CD4-positive, alpha-beta T cell (primary cell): ENCODE measurements around the gene MBD5. TPM values are rescaled to one million over a fixed set of nuclear protein-coding genes. Genes with fewer than 3 reads are reported as not detected.

Source experiments
- ATAC-seq: fragments of 200-7000 bp; cut with Tn5 transposase; one replicate; pipeline ENCODE4 v1.10.0; 2022; ENCODE audit warnings: mild to moderate bottlenecking; ENCODE audit not compliant: poor library complexity
- CTCF ChIA-PET: fragments of 350-600 bp; sonication (Branson Sonifier 250); formaldehyde crosslinking; loops from one replicate; lab custom pipeline; 2021; ENCODE audit warnings: antibody characterized with exemption, inconsistent platforms; lab: Charles Lee
- POLR2A ChIA-PET: fragments of 350-600 bp; sonication (Branson Sonifier 250); formaldehyde crosslinking; loops from one replicate; lab custom pipeline; 2021; ENCODE audit warnings: antibody characterized with exemption, inconsistent platforms; lab: Charles Lee
- DNase-seq, 14 experiments: peaks; one replicate each; pipeline ENCODE4 v3.0.0-alpha.2; 2013 to 2020; ENCODE audit warnings: mixed read lengths in 2 of 14
- H3K27ac ChIP-seq, 2 donors: one replicate each; pipeline versions ENCODE4 v1.5.1 to v1.7.0; 2013; ENCODE audit warnings: low read length in 2 of 2, low read depth in 1 of 2, mild to moderate bottlenecking in 1 of 2
- H3K27me3 ChIP-seq, 2 experiments: 1 replicate in 1 of 2; 2 replicates in 1 of 2; pipeline versions ENCODE4 v1.6.1 to v1.7.0; 2013; ENCODE audit warnings: low read length in 2 of 2, control low read depth in 1 of 2, mild to moderate bottlenecking in 1 of 2, moderate library complexity in 1 of 2; ENCODE audit not compliant: insufficient read depth in 2 of 2, control insufficient read depth in 1 of 2
- H3K36me3 ChIP-seq: one replicate; pipeline ENCODE4 v1.6.1; 2013; ENCODE audit warnings: low read length, control low read depth; ENCODE audit not compliant: insufficient read depth
- H3K4me1 ChIP-seq: one replicate; pipeline ENCODE4 v1.6.1; 2013; ENCODE audit warnings: low read length, control low read depth; ENCODE audit not compliant: insufficient read depth
- H3K4me3 ChIP-seq: one replicate; pipeline ENCODE4 v1.5.1; 2013; ENCODE audit warnings: mild to moderate bottlenecking, low read length, moderate library complexity
- H3K9me3 ChIP-seq, 2 experiments: 1 replicate in 1 of 2; 2 replicates in 1 of 2; pipeline versions ENCODE4 v1.6.1 to v1.7.0; 2013; ENCODE audit warnings: low read length in 2 of 2, mild to moderate bottlenecking in 2 of 2, control low read depth in 1 of 2, moderate library complexity in 1 of 2; ENCODE audit not compliant: control insufficient read depth in 1 of 2, insufficient read depth in 1 of 2
- H3K27ac Mint-ChIP-seq: one replicate; pipeline ENCODE4 v1.8.0; 2020; ENCODE audit warnings: mixed read lengths
- H3K27me3 Mint-ChIP-seq: one replicate; pipeline ENCODE4 v1.8.0; 2021; ENCODE audit warnings: mixed read lengths
- H3K36me3 Mint-ChIP-seq: one replicate; pipeline ENCODE4 v1.8.0; 2021; ENCODE audit warnings: low read depth, mixed read lengths
- H3K4me1 Mint-ChIP-seq: one replicate; pipeline ENCODE4 v1.8.0; 2021; ENCODE audit warnings: low read depth, mixed read lengths
- H3K4me3 Mint-ChIP-seq: one replicate; pipeline ENCODE4 v1.8.0; 2020; ENCODE audit warnings: mild to moderate bottlenecking, mixed read lengths
- H3K9me3 Mint-ChIP-seq: one replicate; pipeline ENCODE4 v1.8.0; 2020; ENCODE audit warnings: mixed read lengths
- intact Hi-C, 2 experiments: fragments of 100-400 bp; cut with DNase I in 1 of 2; cut with micrococcal nuclease in 1 of 2; formaldehyde crosslinking; loops; one replicate each; pipeline versions ENCODE4 v1.15.1 to v1.9.0; 2023 to 2025; cut with DNase I, micrococcal nuclease
- total RNA-seq, 174 experiments: library from RNA in 2 of 174; stranded (reverse) in 2 of 174; gene quantifications; one replicate each; pipeline ENCODE4 v1.2.3 and lab custom pipeline; 2021 to 2026
- TF ChIP-seq, protein P1 (sequence below): fragments of 200-600 bp; IDR thresholded peaks from one replicate; pipeline ENCODE4 v1.8.0; 2022; ENCODE audit warnings: antibody characterized with exemption, mild to moderate bottlenecking

Gene MBD5
- total RNA-seq, 2 experiments from 2014 or later = 49.8 to 52.9 TPM

DNA sequence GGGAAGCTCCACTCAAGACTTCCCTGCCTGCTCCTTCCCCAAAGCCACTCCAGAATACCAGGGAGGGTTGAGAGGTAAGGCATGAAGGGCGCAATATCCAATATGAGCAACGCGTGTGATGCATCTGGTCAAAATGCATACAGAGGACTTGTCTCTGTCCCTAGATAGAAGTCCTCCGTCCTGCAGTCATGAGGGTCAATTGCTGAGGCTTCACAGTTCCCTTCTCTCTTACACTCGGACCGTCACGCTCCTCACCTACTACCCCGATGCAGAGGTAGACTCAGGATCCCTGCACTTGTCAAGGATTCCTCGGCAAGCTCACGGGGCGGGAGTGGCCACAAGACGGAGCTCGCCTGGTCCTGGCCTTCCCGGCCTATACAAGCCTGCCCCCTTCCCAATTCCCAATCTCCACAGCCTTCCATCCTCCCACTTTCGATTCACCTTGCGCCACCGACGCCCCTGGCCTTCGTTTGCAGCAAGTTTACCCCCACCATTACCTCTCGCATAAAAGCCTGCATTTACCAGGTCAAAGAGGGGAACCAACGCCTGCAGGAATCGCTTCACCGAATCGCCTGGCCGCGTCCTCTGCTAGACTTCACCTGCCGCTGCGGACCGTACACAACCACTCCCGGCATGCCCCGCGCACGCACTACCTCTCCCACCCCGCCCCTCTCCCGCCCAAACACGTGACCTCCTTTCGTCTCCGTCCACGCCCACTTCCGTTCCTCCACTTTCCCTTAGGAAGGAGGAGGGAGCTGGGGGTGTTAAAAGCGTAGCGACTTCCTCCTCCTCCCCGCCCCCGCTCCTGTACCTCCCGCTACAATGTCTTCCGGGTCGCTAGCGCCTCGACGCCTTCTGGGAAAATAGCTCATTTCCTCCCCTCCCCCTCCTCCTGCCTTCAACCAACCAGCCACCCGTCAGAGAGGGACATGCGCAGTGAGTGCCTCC lies 506 bp upstream of the MBD5 start, which contains the start of gene ORC4:
TSS of gene ORC4 (minus strand) at position 627 of the 948 bp plus-strand sequence. CDS start 44,779 bp downstream, outside the sequence.
- peak; percentile 89 for ATAC-seq
- H3K27me3 Mint-ChIP-seq = no peaks in the 10 kb centered on the region
- TF ChIP-seq, protein P1, sequence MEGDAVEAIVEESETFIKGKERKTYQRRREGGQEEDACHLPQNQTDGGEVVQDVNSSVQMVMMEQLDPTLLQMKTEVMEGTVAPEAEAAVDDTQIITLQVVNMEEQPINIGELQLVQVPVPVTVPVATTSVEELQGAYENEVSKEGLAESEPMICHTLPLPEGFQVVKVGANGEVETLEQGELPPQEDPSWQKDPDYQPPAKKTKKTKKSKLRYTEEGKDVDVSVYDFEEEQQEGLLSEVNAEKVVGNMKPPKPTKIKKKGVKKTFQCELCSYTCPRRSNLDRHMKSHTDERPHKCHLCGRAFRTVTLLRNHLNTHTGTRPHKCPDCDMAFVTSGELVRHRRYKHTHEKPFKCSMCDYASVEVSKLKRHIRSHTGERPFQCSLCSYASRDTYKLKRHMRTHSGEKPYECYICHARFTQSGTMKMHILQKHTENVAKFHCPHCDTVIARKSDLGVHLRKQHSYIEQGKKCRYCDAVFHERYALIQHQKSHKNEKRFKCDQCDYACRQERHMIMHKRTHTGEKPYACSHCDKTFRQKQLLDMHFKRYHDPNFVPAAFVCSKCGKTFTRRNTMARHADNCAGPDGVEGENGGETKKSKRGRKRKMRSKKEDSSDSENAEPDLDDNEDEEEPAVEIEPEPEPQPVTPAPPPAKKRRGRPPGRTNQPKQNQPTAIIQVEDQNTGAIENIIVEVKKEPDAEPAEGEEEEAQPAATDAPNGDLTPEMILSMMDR = no peak
- peaks cover 82% of the 10 kb centered on the region for H3K4me1 Mint-ChIP-seq
- H3K4me3 Mint-ChIP-seq = peak within 1 kb of the TSS; percentile 93
- H3K4me1 ChIP-seq = peaks cover 17% of the 10 kb centered on the region
- H3K27me3 ChIP-seq = no peaks in the 10 kb centered on the region
- H3K9me3 Mint-ChIP-seq = no peaks in the 10 kb centered on the region
- peaks cover 34% of the 10 kb centered on the region for H3K36me3 Mint-ChIP-seq
- ChIA-PET POLR2A (interaction anchor here (0.6 to 5.4 kb wide), 24 partner anchors 9 to 1567 kb away, joined by 3 to 106 read pairs (median 4); partner anchors contain the start of genes EPC2, KIF5C and MMADHC), CTCF (interaction anchor here (0.8 to 1.9 kb wide), 3 partner anchors 9 to 489 kb away, joined by 3 to 9 read pairs (median 7); no protein-coding TSS in a partner anchor)
- peak within 1 kb of the TSS; percentile 87 for H3K27ac Mint-ChIP-seq
- H3K36me3 ChIP-seq = peaks cover 3% of the 10 kb centered on the region
- peak within 1 kb of the TSS; percentile 86 to 94 for H3K27ac ChIP-seq
- intact Hi-C loops = loop anchor here (1.0 to 10.0 kb wide), 7 partner anchors 173 to 1567 kb away; partner anchors contain the start of genes KIF5C (in 2 of the 2), ACVR2A (in 1 of the 2) and MMADHC (in 1 of the 2)
- DNase-seq = peak; percentile 90 to 100 (median 97)
- H3K9me3 ChIP-seq = no peaks in the 10 kb centered on the region
- H3K4me3 ChIP-seq = peak within 1 kb of the TSS; percentile 90

DNA sequence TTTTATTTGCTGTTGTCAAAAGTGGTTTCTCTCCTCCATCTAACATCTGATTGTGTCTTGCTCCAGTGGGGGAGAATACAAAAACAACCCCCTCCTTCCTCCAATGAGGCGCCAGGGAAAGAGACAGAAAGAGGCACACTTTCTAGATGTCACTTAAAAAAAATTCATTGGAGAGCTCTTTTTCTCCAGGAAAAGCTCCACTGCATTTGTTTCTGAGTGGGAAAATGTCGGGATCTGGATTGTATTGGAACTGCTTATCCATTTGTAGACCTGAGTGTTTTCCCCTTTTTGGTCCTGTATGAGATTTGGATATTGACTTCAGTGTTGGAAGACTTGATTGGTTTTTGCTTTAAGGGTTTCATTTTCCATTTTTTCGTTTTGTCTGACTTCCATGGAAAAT lies 995 bp downstream of the MBD5 start:
- TF ChIP-seq, protein P1 = no peak
- CTCF ChIA-PET = interaction anchor here (1.0 to 1.2 kb wide), 3 partner anchors 10 to 32 kb away, joined by 3 to 5 read pairs (median 3); no protein-coding TSS in a partner anchor

DNA sequence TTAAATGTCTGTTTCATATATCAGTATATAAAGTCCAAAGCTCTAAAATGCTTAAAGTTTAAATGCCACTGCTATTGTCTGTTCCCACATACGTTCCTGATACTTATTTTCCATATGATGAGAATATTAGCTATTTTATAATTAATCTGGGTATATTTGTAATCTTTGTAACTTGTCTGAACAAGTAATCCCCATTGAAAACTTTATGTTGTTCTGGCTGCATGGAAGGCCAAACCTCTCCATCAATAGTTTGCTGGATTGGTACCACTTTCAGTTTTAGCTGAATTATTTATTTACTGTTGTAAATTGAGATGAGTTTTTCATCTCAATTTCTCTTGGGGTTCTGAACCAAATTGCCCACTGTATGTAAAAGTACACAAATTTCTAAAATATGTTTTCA lies 1.5 kb downstream of the MBD5 start:
- peak overlapping the region; percentile 86 to 94 for H3K27ac ChIP-seq
- ATAC-seq (no peak), DNase-seq (peak in 2 of 14 experiments; percentile 9 to 25)
- H3K4me1 ChIP-seq = peaks cover 17% of the 10 kb centered on the region
- H3K4me1 Mint-ChIP-seq = peaks cover 77% of the 10 kb centered on the region
- TF ChIP-seq, protein P1 = no peak
- intact Hi-C loops = loop anchor here (2.0 to 10.0 kb wide), 5 partner anchors 175 to 1565 kb away; partner anchors contain the start of genes ACVR2A (in 1 of the 2), KIF5C (in 1 of the 2) and MMADHC (in 1 of the 2)
- no peaks in the 10 kb centered on the region for H3K27me3 ChIP-seq
- H3K9me3 ChIP-seq = no peaks in the 10 kb centered on the region
- CTCF ChIA-PET = interaction anchor here (1.0 to 1.2 kb wide), 3 partner anchors 9 to 33 kb away, joined by 3 to 5 read pairs (median 3); no protein-coding TSS in a partner anchor
- no peaks in the 10 kb centered on the region for H3K27me3 Mint-ChIP-seq
- peak overlapping the region; percentile 90 for H3K4me3 ChIP-seq
- no peaks in the 10 kb centered on the region for H3K9me3 Mint-ChIP-seq
- peak overlapping the region; percentile 87 for H3K27ac Mint-ChIP-seq
- peak overlapping the region; percentile 93 for H3K4me3 Mint-ChIP-seq
- H3K36me3 Mint-ChIP-seq = peaks cover 30% of the 10 kb centered on the region
- peaks cover 5% of the 10 kb centered on the region for H3K36me3 ChIP-seq
- POLR2A ChIA-PET = interaction anchor here (0.7 to 5.4 kb wide), 7 partner anchors 13 to 724 kb away, joined by 3 to 106 read pairs (median 4); partner anchors contain the start of gene EPC2

More for the DNA sequence above, 995 bp downstream of the MBD5 start:
- DNase-seq (no peak), ATAC-seq (no peak)
- peaks cover 17% of the 10 kb centered on the region for H3K4me1 ChIP-seq
- H3K9me3 Mint-ChIP-seq = no peaks in the 10 kb centered on the region
- peak overlapping the region; percentile 90 for H3K4me3 ChIP-seq
- H3K27me3 ChIP-seq = no peaks in the 10 kb centered on the region
- peak overlapping the region; percentile 93 for H3K4me3 Mint-ChIP-seq
- H3K27ac ChIP-seq = peak overlapping the region; percentile 86 to 94
- H3K36me3 ChIP-seq = peaks cover 5% of the 10 kb centered on the region
- peaks cover 31% of the 10 kb centered on the region for H3K36me3 Mint-ChIP-seq
- POLR2A ChIA-PET = interaction anchor here (0.7 to 5.4 kb wide), 8 partner anchors 14 to 724 kb away, joined by 3 to 106 read pairs (median 4); partner anchors contain the start of gene EPC2
- H3K27ac Mint-ChIP-seq = peak overlapping the region; percentile 87
- no peaks in the 10 kb centered on the region for H3K27me3 Mint-ChIP-seq
- H3K4me1 Mint-ChIP-seq = peaks cover 78% of the 10 kb centered on the region
- intact Hi-C loops = loop anchor here (2.0 to 10.0 kb wide), 7 partner anchors 175 to 1565 kb away; partner anchors contain the start of genes KIF5C (in 2 of the 2), ACVR2A (in 1 of the 2) and MMADHC (in 1 of the 2)
- H3K9me3 ChIP-seq = no peaks in the 10 kb centered on the region
